AG09319 (cell line): Measurements from ENCODE around the gene GDF15.
"Not testable (repeated sequence)": the region's sequence is repeated elsewhere in the genome, so short reads cannot be mapped to it uniquely, and the experiment has no call there.

ENCODE experiments used
- DNase-seq: peaks from one replicate; pipeline ENCODE4 v3.0.0-alpha.2; 2010; ENCODE audit warnings: low read depth; ENCODE audit errors: extremely low read depth
- CTCF ChIP-seq: IDR thresholded peaks from 2 replicates; pipeline ENCODE4 v1.5.1; 2011; ENCODE audit warnings: low read depth, mild to moderate bottlenecking, inconsistent platforms, low read length, moderate library complexity

The GDF15 gene

GRCh38 chr19:18344582-18344950 lies 41.4 kb upstream of the GDF15 start:
- no peak for TF ChIP-seq CTCF
- no peak for DNase-seq

- no peak for DNase-seq
- TF ChIP-seq CTCF, result no peak
Observed at GRCh38 chr19:18345296-18345695, 40.7 kb upstream of the GDF15 start.

GRCh38 chr19:18346091-18346490 lies 39.9 kb upstream of the GDF15 start:
- TF ChIP-seq CTCF, result no peak
- DNase-seq, result no peak

DNA sequence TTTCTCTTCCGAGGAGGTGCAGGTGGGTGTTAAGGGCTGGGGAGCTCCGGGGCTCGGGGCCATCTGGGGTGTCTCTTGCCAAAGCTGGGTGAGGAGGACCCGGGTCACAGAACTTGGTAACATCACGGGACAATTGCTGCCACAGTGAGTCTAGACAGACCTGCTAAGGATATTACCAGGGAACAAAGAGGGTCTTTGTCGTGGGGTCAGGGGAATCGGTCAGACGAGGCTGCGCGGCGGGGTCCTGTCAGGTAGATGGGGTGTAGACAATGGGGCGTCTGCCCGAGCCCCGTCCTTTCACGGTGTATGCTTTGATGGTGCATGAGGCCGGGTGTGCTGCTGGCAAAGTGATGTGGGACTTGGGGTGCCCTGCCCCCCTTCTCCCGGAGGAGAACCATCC lies 37.8 kb upstream of the GDF15 start:
- TF ChIP-seq CTCF, result no peak
- no peak for DNase-seq

- DNase-seq, result not testable (repeated sequence)
Observed at GRCh38 chr19:18348818-18349339, 37.1 kb upstream of the GDF15 start.

DNA sequence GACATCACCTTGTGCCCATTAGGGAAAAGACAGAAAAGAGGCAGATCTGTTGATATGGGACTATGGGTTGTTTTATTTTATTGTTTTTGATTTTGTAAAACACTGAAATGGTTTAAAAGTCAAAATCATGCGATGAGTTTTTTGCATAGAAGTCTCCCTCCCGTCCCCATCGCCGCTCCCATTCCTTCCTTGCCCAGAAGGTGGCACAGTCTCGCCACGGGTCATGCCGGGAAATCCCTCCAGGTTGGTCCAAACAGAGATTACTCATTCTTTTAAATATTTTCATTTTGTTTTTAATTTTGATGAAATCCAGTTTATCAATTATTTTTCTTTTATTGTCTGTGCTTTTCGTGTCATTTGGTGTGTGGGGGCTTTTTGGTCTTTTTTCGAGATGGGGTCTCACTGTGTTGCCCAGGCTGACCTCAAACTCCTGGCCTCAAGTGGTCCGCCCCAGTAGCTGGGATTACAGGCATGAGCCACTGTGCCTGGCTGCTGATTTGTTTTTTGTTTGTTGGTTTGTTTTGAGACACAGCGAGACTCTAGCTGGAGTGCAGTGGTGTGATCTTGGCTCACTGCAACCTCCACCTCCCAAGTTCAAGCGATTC lies 36.3 kb upstream of the GDF15 start:
- TF ChIP-seq CTCF, result peak; percentile 92
- DNase-seq, result no peak

DNA sequence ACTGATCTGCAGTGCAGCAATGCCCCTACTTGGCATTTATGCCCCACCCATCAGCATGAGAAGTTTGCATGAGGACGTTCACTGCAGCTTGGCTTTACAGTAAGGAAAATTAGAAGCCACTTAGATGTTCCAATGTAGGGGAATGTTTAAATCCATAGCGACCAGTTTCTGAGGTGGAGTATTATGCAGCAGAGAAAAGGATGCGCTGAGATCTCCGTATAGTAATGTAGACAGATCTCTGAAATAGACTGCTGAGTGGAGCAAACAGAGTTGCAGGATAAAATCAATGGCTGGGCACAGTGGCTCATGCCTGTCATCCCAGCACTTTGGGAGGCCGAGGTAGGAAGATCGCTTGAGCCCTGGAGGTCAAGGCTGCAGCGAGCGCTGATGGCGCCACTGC lies 35.5 kb upstream of the GDF15 start:
- no peak for DNase-seq
- no peak for TF ChIP-seq CTCF

GRCh38 chr19:18351544-18351943 lies 34.4 kb upstream of the GDF15 start:
- DNase-seq, result no peak
- TF ChIP-seq CTCF, result no peak
